Suppressor macrophage (primary cell): ENCODE data around the gene SORCS3.

Experiments
- DNase-seq, 4 experiments: peaks; one replicate each; pipeline ENCODE4 v3.0.0-alpha.2; 2020 to 2022

SORCS3 gene

DNA sequence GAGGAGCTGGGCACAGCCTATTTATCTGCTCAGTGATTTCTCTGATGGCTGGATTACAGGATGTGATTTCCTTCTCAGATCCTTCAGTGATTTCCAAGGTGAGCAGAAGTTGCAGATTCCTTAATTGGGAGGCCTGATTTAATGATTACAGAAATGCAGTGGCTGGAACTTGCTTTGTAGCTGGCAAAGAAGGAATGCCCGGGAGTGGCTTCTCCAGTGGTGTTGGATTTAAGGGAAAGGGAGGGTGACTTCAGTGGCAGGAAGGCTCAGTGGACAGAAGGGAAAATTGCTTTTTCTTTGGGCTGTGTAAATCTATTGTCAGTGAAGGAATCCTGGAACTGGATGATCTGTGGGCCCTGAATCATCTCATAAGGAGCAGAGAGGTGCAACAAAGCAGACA lies 5.1 kb downstream of the SORCS3 start:
- DNase-seq = no peak

DNA sequence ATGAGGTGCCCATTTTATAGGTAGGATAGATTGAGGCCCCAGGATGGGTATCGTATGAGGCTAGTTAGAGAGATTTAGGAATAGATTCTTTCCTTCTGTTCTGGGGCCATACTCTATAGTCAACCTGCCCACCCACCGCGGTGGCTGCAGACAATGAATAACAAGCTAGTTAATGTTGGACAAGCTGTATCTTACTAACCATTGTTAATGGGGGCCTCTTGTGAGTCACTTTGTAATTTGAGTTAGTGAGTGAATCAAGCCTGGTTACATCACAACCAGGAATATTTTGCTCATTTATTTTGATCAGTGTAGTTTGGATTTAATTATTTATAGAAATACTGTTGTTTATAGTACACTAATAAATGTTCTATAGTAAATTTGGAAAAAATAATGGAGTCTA lies 7.3 kb downstream of the SORCS3 start:
- DNase-seq = no peak

DNA sequence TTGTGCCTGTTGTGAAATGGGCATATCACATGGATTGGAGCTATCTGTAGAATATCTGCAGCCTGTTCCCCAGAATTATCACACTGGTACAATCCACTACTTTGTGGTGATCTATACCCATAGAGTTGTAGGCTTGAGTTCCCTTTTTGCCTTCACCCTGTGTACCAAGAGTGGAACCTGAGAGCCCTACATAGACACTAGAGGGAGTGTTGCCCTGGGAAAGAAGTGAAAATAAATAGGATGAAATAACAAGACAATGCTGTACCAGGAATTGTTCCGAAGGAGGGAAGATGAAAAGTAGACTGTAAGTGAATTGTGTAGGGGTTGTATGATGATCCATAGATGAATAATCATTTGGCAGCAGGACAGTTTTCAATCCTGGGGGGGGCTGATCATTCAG lies 9.0 kb downstream of the SORCS3 start:
- peak in 1 of 4 experiments; percentile 6 for DNase-seq

DNA sequence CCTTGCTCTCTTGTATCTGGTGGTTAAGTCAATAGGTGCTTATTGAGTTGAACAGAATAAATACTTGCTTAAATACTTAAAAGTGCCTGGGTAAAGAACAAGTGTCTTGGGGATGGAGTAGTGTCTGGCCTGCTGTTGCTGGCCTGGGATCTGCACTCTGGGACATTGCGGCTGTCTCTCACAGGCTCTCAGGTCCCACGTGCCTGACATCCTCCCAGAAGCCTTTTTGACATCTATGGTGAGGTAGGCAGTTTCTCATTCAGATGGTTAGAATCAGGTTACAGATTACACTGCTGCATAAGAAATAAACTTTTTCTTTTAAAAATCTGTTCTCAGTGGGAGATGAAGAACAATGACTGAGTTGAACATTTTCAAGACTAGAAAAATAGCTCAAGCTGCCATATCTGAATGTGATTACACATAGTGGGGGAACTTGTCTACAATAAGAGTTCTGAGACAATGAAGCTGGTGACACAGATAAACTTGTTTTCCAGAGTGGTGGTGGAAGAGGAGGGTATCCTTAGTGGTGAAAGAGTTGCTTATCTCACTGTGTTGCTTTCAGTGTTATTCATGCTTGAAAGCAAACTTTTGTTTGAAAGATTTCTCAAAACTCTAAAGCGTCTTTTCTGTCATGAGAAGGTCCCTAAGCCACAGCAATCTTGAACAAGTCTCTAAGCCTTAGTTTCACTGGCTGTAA lies 9.7 kb downstream of the SORCS3 start:
- DNase-seq = no peak

DNA sequence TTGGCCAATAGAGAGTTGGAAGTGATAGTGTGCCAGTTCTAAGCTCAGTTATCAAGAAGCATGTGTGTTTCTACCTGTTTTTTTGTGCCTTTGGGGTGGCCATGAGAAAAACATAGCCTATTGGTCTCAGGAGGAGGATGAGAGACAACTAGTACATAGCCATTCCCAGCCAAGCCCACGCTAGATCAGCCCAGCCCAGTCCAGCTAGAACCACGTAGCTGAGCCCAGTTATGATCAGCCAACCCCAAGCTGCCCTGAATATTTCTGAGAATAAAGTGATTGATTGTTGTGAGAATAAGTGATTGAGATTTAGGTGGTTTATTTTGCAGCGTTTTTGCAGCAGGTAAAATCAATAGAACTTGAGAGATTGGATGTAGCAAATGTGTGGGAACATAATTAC lies 15.9 kb downstream of the SORCS3 start:
- DNase-seq = no peak

DNA sequence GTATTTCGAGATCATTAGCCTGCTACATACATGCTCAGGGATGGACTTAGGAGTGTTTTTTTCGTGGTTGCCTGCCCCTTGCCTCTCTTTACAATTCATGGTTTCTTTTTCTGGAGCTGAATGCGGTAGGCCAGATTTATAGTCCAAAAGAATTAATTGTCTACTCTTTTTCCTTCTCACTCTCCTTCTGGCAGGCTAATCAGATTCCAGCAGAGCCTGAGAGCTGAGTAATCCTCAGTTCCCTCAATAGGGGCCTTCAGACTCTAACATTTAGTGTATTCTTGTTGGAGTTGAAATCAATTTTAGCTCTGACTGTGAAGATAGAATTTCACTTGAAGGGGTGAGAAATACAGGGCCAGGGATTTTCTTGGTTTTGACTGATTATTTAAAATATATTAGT lies 16.4 kb downstream of the SORCS3 start:
- DNase-seq = no peak

DNA sequence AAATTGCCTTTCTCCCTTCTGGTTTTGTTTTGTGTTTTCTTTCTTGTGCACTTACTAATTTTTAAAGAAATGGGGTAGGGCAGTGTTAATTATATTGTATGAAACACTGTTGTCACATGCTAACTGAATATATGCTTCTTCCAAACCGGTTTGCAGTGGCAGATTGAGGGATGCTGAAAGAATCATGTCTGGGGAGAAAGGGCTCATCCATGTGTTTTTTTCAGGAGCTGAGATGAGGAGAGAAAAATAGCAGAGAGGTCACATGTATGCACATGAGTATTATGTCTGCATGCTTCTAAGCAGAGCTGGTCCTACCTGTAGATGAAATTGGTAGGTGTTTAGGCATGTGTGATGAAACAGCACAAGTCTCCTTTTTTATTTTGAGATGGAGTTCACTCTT lies 17.0 kb downstream of the SORCS3 start:
- no peak for DNase-seq

DNA sequence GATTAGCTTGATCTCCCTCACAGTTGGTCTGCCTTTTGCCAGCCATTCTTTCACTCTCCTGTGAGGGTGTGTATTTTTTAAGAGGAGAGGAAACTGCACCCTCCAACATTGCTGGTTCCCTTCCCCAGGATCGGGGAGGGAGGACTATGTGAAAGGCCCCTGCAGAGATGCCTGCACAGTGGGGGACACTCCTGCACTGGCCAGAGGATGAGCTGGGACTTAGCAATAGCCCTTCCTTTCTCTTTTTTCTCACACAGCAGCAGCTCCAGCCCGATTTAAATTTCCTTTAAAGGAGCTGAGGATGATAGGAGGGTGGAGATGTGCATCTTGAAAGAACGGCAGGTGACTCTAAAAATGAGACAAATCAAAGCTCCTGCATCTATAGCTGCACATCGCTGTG lies 18.7 kb downstream of the SORCS3 start:
- no peak for DNase-seq

DNA sequence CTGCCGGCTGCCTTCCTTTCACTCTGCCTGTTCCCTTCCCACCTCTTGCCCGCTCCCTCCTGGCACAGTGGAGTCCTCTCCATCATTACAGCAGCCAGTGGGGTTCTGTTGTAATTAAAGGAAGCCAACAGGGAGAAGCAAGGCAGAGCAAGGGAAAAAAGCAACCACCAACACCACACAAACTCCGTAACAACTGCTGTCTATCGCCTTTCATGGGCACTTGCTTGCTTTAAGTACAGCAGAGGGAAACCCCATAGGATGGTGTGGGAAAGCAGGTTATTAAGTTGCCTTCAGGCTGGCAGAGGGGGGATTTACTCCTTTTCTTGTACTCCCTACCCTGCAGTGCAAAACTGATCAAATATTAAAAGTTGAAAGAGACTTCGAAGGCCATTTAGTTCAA lies 22.0 kb downstream of the SORCS3 start:
- DNase-seq = no peak

DNA sequence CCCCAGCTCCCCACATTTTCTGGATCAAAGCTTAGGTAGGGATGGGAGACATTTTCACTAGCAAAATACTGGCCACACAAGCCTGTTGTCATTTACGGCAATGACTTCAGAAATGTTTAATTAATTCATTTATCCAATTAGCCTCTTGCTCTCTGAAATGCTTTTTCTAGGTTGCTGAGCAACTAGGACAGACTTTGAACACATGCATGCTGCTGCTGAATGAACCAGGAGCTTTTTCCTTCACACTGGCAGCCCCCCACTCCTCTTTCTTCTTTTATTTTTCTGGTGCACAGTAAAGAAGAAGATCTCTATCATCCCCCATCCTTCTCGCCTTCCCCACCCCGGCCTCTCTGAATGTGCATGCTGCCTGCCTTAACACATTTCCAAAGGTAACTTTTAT lies 22.5 kb downstream of the SORCS3 start:
- DNase-seq = no peak

DNA sequence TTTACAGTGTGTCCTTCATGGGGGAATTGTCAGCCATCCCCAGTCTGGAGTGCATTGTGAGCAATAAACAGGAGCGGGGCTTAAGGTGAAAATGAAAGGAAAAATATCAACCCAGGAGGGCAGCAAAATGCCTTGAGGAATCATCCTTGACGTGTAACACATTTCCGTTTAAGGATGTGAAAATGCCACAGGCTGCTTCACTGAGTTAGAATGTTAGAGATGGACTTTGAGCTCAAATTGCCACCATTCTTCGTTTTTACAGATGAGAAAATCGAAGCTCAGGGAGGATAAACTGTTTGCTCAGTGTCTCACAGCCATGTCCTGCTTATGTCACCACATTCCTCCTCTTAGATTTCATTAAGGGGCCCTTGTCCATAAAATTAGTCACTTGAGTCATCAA lies 23.1 kb downstream of the SORCS3 start:
- DNase-seq = no peak

DNA sequence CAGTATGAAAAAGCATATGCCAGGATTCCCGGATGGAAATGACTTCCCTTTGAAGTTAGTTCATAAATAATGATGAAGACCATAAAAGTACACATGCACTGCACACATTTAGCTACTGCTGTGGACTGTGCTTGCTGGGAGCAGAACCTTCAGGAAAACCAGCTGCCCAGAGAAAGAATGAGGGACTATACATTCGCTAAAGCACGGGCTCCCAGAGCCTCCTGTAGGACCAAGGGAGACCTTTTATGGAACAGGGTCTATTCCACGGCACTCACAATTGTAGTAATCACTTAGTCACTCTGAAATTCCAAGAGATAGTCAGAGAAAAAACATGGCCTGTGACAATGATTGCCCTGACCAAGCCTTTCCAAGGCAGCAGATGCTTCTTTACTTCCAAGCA lies 24.1 kb downstream of the SORCS3 start:
- no peak for DNase-seq

DNA sequence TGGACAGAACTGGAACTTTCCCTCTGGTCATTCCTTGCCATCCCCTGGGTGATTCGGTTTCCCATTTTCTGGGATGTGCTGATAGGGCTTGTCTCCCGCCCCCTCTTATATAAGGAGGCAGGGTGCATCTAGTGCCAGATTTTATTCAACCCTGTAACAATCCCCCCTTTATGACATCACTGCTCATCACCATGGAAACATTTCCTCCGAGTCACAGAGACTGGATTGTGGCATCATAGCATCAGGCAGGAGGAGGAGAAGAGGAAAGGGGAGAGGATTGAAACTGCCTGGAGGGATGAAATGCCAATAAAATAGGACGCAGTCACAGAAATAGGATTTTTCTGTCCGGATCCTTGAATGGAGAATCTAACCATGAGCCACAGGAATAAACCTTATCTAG lies 25.0 kb downstream of the SORCS3 start:
- DNase-seq = no peak

DNA sequence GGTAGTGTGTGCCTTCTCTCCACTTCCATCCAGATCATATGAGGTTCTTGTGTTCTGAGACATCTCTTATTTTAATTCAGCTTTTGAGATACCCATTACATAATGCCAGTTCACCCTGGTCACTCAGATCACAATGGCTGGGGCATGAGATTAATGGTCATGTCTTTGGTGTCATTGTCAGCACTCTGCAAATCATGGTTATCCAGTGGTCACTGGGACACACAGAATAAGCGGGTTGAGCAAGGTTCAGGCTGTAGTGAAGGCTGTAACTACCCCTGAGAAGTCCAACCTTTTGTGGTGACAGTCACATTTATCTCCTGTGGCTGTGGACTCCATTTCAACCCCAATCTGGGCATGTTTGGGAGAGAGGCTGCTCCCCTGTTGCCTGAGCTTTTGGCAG lies 35.8 kb downstream of the SORCS3 start:
- DNase-seq = no peak

DNA sequence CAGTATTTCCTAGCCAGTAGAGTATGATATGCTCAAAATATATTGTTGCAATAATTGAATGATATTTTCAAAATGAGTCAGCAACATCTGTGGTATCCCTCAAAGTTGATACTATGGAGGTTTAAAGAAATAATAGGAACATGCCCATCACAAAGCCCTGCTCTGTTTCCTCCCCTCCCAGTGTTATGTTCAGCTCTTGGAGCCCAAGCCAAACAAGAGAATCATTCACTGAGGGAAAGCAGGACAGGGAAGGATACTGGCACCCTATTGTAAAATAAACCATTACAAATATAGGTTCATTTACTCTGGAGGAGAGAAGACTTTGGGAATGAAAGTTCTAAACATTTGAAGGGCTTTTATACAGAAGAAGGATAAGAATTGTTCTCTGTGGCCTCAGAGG lies 37.6 kb downstream of the SORCS3 start:
- no peak for DNase-seq

DNA sequence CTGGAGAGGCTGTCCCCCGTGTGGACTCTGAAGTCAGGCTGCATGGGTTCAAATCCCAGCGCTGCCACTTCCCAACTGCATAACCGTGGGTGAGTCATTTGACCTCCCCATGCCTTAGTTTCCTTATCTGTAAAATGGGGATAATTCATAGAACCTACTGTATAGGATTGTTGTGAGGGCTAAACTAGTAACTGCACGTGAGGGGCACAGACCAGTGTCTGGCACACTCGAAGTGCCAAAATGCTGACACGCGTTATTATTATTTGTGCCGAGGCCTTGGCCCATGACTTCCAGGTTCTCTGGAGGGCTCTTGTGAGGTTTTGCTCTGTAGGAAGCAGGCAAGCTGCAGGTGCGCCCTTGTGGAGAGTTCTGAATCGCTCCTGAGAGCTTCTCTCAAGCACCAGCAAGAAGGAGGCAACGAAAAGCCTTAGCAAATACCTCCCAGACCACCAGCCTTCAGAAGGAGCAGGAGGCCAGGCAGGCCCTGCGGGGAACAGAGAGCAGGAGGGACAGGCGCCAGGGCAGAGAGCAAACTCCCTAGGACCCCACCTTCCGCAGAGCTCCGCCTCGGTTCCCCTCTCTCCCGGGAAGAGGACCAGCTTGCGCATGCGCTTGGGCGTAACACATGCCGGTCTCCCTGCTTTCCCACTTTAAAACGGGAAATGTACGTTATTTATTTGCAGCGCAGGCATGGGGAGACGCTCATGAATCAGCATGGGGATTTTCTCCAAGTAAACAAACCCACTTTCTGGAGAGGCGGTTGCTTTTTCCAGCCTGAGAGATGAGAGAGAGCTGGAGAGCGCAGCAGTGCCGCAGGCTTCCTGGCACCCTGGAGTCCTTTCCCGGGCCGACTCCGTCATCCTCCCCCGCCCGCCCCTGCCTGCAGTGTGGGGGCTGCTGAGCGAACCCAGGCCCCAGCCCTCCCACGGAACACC lies 39.6 kb downstream of the SORCS3 start:
- DNase-seq = no peak

DNA sequence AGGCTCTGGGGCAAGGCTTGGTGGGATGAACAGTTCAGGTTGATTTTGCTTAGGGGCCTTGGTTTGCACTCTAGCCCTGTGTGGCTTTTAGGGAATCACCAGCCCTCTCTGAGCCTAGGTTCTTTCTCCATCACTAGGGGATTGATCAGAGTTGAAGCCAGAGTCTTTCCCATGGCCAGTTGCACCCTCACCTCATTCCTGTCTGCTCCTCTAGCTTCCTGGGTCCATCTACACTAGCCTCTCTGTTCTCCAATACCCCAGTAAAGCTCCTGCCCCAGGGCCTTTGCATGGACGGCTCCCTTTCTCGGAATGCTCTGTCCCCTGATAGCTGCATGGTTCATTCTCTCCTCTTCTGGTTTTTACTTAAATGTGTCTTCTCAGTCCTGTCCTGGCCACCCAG lies 40.4 kb downstream of the SORCS3 start:
- no peak for DNase-seq

DNA sequence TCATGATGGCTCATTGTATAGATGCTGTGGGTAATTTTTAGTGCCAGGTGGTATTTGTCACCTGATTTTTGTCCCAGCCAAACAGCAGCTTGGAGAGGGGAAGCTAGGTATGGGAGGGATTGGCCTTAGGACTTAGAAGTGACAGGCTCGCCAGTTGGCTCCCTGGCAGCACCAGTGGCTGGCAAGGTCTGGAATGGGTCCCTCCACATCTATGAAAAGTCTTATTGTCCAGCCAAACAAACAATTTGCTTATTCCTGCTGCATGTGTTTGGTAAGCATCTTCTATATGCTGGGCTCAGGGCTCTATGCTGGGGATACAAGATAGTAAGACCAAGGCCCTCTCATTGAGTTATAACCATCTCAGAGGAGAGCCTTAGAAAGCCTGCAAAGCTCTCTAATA lies 42.5 kb downstream of the SORCS3 start:
- DNase-seq = no peak

DNA sequence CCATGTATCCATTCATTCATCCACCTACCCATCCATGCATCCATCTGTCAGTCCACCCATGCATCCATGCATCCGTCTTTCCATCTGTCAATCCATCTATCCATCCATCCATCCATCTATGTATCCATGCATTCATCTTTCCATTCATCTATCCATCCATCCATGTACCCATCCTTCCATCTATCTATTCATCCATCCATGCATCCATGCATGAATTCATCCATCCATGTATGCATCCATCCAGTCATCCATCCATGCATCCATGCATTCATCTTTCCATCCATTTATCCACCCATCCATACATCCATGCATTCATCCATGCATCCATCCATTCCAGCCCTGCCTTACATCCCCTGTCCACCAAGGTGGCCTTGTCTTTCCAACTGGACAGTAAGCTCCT lies 45.7 kb downstream of the SORCS3 start:
- no peak for DNase-seq

DNA sequence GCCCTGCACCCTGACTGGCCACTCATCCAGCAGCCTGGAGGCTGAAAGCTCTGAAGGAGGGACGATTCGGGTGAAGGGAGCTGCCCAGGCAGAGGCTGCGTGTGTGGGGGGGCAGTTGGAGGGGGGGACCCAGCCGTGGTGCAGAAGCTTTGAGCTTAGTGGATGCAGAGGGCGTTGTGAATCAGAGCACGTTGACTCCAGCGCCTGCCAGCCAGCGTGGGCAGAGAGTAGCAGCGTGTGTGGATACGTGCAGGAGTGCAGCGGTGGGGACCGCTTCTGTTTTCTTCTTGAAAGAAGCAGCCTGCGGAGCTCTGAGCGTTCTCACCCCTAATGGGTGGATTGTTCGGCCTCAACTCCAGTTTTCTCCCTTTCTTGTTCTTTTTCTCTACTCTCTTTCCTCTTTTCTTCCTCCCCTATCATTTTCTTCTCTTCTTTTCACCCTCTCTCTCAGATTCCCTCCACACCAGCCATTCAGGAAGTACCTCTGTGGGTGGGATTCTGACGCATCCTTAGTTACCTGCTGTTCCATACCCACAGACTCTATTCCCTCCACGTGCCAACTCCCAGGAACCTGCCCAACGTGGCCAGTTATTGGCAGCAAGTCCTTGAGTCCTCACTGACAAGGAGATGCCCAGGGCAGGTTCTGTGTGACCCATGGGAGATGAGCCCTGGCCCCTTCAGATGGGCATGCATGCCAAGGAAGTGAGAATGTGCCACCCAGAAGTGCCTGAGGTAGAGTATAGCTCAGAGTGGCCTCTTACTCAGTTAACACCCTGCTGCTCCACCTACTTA lies 47.4 kb downstream of the SORCS3 start:
- no peak for DNase-seq

DNA sequence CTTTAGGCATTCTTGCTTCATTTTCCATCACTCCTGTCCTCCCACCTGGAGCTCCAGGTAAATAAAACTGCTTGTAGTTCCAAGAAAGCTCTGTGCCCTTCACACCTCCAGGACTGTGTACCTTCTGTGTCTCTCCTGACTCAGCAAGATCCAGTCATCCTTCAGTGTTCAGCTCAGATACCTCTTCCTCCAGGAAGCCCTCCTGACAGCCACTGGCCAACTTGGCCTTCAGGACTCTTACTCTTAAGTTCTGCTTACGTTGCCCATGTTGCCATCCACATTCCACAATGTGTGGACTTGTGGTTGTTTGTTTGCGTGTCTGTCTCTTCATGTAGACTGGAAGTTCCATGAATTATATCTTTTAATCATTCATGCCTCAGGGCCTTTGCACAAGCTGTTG lies 48.0 kb downstream of the SORCS3 start:
- no peak for DNase-seq

DNA sequence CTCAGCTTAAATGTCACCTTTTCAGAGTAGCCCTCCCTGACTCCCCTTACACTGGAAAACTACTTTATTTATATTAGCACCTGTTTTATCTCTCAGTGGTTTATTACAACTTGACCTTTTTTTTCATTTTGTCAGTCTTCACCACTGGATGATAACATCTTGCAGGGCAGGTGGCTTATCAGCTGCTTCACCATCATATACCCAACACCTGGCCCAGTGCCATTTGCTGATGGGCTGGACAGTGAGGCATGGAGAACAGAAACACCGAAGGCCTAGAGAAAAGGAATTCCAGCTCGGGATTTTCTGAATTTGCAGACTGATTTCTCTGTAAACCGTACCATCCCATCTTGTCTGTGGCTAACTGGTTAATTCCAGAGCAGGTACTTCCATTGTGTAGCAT lies 48.5 kb downstream of the SORCS3 start:
- no peak for DNase-seq

DNA sequence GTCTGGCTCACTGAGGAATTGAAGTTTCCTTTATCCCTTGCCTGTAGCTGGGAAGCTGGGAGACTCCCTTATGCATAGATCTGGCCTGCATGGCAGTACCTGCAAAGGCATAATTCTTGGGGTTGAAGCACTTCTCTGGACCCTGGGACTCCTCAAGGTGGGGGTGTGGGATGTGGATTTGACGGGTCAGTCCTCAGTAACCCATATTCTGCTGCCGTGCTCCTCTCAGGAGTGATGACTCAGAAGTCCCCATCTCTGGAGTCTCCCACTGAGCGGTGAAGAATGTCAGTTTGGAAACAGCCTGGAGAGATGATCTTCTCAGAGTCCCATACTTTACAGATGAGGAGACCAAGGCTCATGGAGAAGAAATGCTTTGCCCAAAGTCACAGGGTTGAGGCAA lies 49.0 kb downstream of the SORCS3 start:
- DNase-seq = no peak

DNA sequence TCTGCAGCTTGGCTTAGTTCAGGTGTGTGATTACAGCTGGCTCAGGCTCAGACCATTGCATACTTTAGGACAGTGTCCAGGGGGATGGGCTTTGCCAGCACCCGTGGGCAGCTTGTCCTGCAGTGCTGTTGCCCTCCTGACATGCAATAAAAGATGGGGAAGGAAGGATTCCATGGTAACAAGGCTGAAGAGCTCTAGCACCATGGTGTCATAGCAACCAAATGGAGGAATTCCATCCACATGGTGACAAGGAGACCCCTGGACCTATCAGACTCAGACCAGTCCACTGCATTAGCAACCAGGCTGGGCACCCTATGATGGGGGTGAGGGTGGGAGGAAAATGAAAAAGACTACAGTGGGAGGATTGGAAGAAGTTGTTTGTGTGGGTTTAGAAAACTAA lies 49.9 kb downstream of the SORCS3 start:
- DNase-seq = no peak
